Stomach (tissue), 9 donors: ENCODE measurements around the gene CCDC12. TPM values are rescaled to one million over a fixed set of nuclear protein-coding genes. Genes with fewer than 3 reads are reported as not detected.

ENCODE experiments used
- DNase-seq, 2 donors: peaks; one replicate each; pipeline versions ENCODE4 v3.0.0 to v3.0.0-alpha.2; 2013 to 2019
- H3K27ac ChIP-seq, 5 donors: fragments of 200-600 bp in 4 of 5; sonication (generic) in 4 of 5; one replicate each; pipeline ENCODE4 v1.5.1; 2013 to 2019; ENCODE audit warnings: mild to moderate bottlenecking in 1 of 5, moderate library complexity in 1 of 5
- H3K27me3 ChIP-seq, 3 donors: fragments of 200-600 bp; sonication (generic); one replicate each; pipeline ENCODE4 v1.5.1; 2017 to 2019; ENCODE audit warnings: mixed run types in 1 of 3
- H3K36me3 ChIP-seq, 4 donors: fragments of 200-600 bp; sonication (generic); 1 replicate in 3 of 4; 2 replicates in 1 of 4; pipeline ENCODE4 v1.5.1; 2016 to 2019
- H3K4me1 ChIP-seq, 4 donors: fragments of 200-600 bp; sonication (generic); one replicate each; pipeline ENCODE4 v1.5.1; 2016 to 2019
- H3K4me3 ChIP-seq, 4 donors: fragments of 200-600 bp; sonication (generic) in 3 of 4; one replicate each; pipeline ENCODE4 v1.5.1; 2016 to 2019; ENCODE audit warnings: mild to moderate bottlenecking in 1 of 4
- H3K9me3 ChIP-seq, 4 donors: fragments of 200-600 bp; sonication (generic); one replicate each; pipeline ENCODE4 v1.5.1; 2016 to 2019
- CTCF ChIP-seq, 7 experiments: fragments of 450-650 bp in 4 of 7; fragments of 200-600 bp in 3 of 7; sonication (generic) in 3 of 7; IDR thresholded peaks; one replicate each; pipeline ENCODE4 v1.5.1; 2016 to 2019; ENCODE audit warnings: antibody characterized with exemption in 7 of 7, control low read depth in 2 of 7, mild to moderate bottlenecking in 1 of 7
- EP300 ChIP-seq: sonication (generic); formaldehyde crosslinking; IDR thresholded peaks from one replicate; pipeline ENCODE4 v1.6.1; 2017; ENCODE audit warnings: antibody characterized with exemption
- POLR2A ChIP-seq, 4 donors: fragments of 450-650 bp; IDR thresholded peaks; one replicate each; pipeline ENCODE4 v1.6.1; 2016; ENCODE audit warnings: antibody characterized with exemption in 4 of 4, control low read depth in 2 of 4, mild to moderate bottlenecking in 1 of 4, moderate library complexity in 1 of 4
- POLR2AphosphoS5 ChIP-seq, 3 donors: sonication (generic); formaldehyde crosslinking; IDR thresholded peaks; one replicate each; pipeline ENCODE4 v1.6.1; 2016; ENCODE audit warnings: antibody characterized with exemption in 3 of 3
- WGBS, 5 donors: extraction: QIAGEN DNeasy Blood & Tissue Kit in 3 of 5; methylation state at CpG; one replicate each; pipeline versions ENCODE4 v1.1.5 to v1.1.7; 2013 to 2018; 5-methylcytosine and 5-hydroxymethylcytosine counted together
- intact Hi-C: fragments of 100-400 bp; cut with DNase I; formaldehyde crosslinking; loops from one replicate; pipeline ENCODE4 v1.15.1; 2023; ENCODE audit warnings: low total_unique reads
- polyA plus RNA-seq, 3 donors: library from polyadenylated mRNA; stranded (reverse); fragments of 200-250 nt; gene quantifications; one replicate each; pipeline ENCODE4 v1.2.3, GENCODE V29; 2013
- total RNA-seq, 5 donors: library from RNA; depleted of rRNA; stranded (reverse); fragments of >200 nt; gene quantifications; one replicate each; pipeline versions ENCODE4 v1.1.0 to v1.2.3, GENCODE V29; 2014 to 2016
- donor health status: healthy with polysubstance abuse.
- donor health status: Bipolar disorder and iron deficiency.
- donor health status: healthy.

The CCDC12 gene
- total and polyA plus RNA-seq, 8 donors: 2.9 to 88.7 (median 47.1) TPM

GRCh38 chr3:47013231-47013630 is 36.7 kb upstream of the CCDC12 start:
- Histone ChIP-seq H3K36me3 (peaks cover 5 to 81% (median 59%) of the 10 kb centered on the region in 4 donors), H3K4me1 (peaks cover 11 to 59% (median 34%) of the 10 kb centered on the region in 4 donors), H3K9me3 (no peaks in the 10 kb centered on the region), H3K27ac (peak overlapping the region; percentile 1 to 50 (median 34)), H3K4me3 (no peak overlapping the region), H3K27me3 (no peaks in the 10 kb centered on the region)
- intact Hi-C loops: no loop called here
- 79 to 100% (median 87%) methylated on average over 2 to 3 of the region's 3 CpGs for WGBS, 5 donors
- DNase-seq: peak in 1 of 2 donors; percentile 25
- no peak for TF ChIP-seq EP300
- TF ChIP-seq POLR2A (IDR thresholded peaks at IDR 0.05): no peak
- no peak for TF ChIP-seq POLR2AphosphoS5 (IDR thresholded peaks at IDR 0.05)
- TF ChIP-seq CTCF (IDR thresholded peaks at IDR 0.05): no peak

- Histone ChIP-seq H3K9me3 (no peaks in the 10 kb centered on the region), H3K27me3 (no peaks in the 10 kb centered on the region), H3K4me3 (no peak overlapping the region), H3K4me1 (peaks cover 11 to 61% (median 34%) of the 10 kb centered on the region in 4 donors), H3K27ac (peak overlapping the region; percentile 7 to 50 (median 34)), H3K36me3 (peaks cover 5 to 81% (median 59%) of the 10 kb centered on the region in 4 donors)
- TF ChIP-seq POLR2A (IDR thresholded peaks at IDR 0.05) (no peak), CTCF (IDR thresholded peaks at IDR 0.05) (no peak), POLR2AphosphoS5 (IDR thresholded peaks at IDR 0.05) (no peak), EP300 (no peak)
- peak in 1 of 2 donors; percentile 59 for DNase-seq
- WGBS, 5 donors: 72 to 86% (median 83%) methylated on average over 10 of the region's 10 CpGs
- intact Hi-C loops: no loop called here
These were observed 36.0 kb upstream of the CCDC12 start for GRCh38 chr3:47012342-47013230.

GRCh38 chr3:47011371-47011770 is 34.8 kb upstream of the CCDC12 start:
- H3K4me1 ChIP-seq: peaks cover 11 to 56% (median 27%) of the 10 kb centered on the region in 4 donors
- DNase-seq: no peak
- H3K4me3 ChIP-seq: no peak overlapping the region
- H3K9me3 ChIP-seq: no peaks in the 10 kb centered on the region
- H3K27me3 ChIP-seq: no peaks in the 10 kb centered on the region
- TF ChIP-seq POLR2AphosphoS5 (IDR thresholded peaks at IDR 0.05): no peak
- TF ChIP-seq CTCF (IDR thresholded peaks at IDR 0.05): no peak
- TF ChIP-seq EP300: no peak
- TF ChIP-seq POLR2A (IDR thresholded peaks at IDR 0.05): no peak
- intact Hi-C loops: no loop called here
- WGBS, 5 donors: 79 to 91% (median 82%) methylated on average over 6 of the region's 6 CpGs
- H3K27ac ChIP-seq: peak overlapping the region in 1 of 5 donors; percentile 90
- peaks cover 5 to 81% (median 59%) of the 10 kb centered on the region in 4 donors for H3K36me3 ChIP-seq

GRCh38 chr3:47010910-47011309 is 34.4 kb upstream of the CCDC12 start:
- Histone ChIP-seq H3K4me1 (peaks cover 9 to 51% (median 23%) of the 10 kb centered on the region in 4 donors), H3K27me3 (no peaks in the 10 kb centered on the region), H3K4me3 (no peak overlapping the region), H3K9me3 (no peaks in the 10 kb centered on the region), H3K36me3 (peaks cover 8 to 81% (median 59%) of the 10 kb centered on the region in 4 donors), H3K27ac (peak overlapping the region in 2 of 5 donors; percentile 89 to 90)
- intact Hi-C loops: no loop called here
- DNase-seq: no peak
- TF ChIP-seq EP300: no peak
- no peak for TF ChIP-seq CTCF (IDR thresholded peaks at IDR 0.05)
- TF ChIP-seq POLR2A (IDR thresholded peaks at IDR 0.05): no peak
- no peak for TF ChIP-seq POLR2AphosphoS5 (IDR thresholded peaks at IDR 0.05)
- WGBS, 5 donors: 82 to 90% (median 85%) methylated on average over 5 of the region's 5 CpGs
